IPS-NIHi11 (cell line): ENCODE results near the gene GRIK5.

Source experiments
- DNase-seq: peaks from one replicate; pipeline ENCODE4 v3.0.0; 2012; ENCODE audit warnings: mixed read lengths, low spot score

The GRIK5 gene

GRCh38 chr19:42095142-42095813 lies 25.3 kb upstream of the GRIK5 start:
- no peak for DNase-seq

GRCh38 chr19:42093926-42094325 lies 23.9 kb upstream of the GRIK5 start:
- DNase-seq: no peak

GRCh38 chr19:42093505-42093904 lies 23.5 kb upstream of the GRIK5 start:
- no peak for DNase-seq

GRCh38 chr19:42092350-42092749 lies 22.3 kb upstream of the GRIK5 start:
- peak; percentile 53 for DNase-seq

GRCh38 chr19:42091742-42092141 lies 21.7 kb upstream of the GRIK5 start:
- no peak for DNase-seq

GRCh38 chr19:42091300-42091699 lies 21.3 kb upstream of the GRIK5 start:
- no peak for DNase-seq

GRCh38 chr19:42090672-42091071 lies 20.7 kb upstream of the GRIK5 start:
- DNase-seq: no peak

GRCh38 chr19:42089772-42090171 lies 19.8 kb upstream of the GRIK5 start:
- no peak for DNase-seq

GRCh38 chr19:42089191-42089750 lies 19.3 kb upstream of the GRIK5 start:
- DNase-seq: peak; percentile 39

- DNase-seq: no peak
These were observed 18.6 kb upstream of the GRIK5 start for GRCh38 chr19:42088471-42089190.

- peak; percentile 46 for DNase-seq
These were observed 17.0 kb upstream of the GRIK5 start for GRCh38 chr19:42086770-42087550.

- DNase-seq: no peak
These were observed 16.3 kb upstream of the GRIK5 start for GRCh38 chr19:42086188-42086736.

- DNase-seq: no peak
These were observed 13.5 kb upstream of the GRIK5 start for GRCh38 chr19:42083537-42083936.

GRCh38 chr19:42081584-42082203 lies 11.7 kb upstream of the GRIK5 start:
- DNase-seq: no peak

- no peak for DNase-seq
These were observed 10.9 kb upstream of the GRIK5 start for GRCh38 chr19:42080764-42081375.

- no peak for DNase-seq
These were observed 10.1 kb upstream of the GRIK5 start for GRCh38 chr19:42079886-42080763.

- no peak for DNase-seq
These were observed 9.3 kb upstream of the GRIK5 start for GRCh38 chr19:42079276-42079669.

- DNase-seq: no peak
These were observed 8.7 kb upstream of the GRIK5 start for GRCh38 chr19:42078538-42079275.

- DNase-seq: no peak
These were observed 8.1 kb upstream of the GRIK5 start for GRCh38 chr19:42078058-42078457.
